ENCODE measurements around the gene MACROD1. TPM values are rescaled to one million over a fixed set of nuclear protein-coding genes. Genes with fewer than 3 reads are reported as not detected.

Gene MACROD1
- total and polyA plus RNA-seq, 7 donors = 147 to 281 (median 180) TPM

DNA sequence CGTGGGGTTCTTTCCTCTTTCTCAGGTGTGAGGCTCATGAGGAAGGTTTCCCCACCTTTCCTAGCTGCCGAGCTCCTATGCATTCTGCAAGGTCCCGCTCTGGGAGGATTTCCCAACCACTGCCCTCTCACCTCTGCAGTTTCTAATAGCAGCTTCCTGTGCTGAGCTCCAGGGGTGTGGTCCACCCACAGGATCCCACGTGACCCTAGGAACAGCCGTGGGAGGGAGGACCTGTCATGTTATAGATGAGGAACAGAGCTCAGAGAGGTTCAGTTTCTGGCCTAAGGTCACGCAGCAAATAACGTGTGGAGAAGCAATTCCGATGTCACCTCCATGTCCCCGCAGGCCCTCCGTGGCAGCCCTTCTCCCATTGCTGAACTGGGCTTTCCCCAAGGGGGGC, 91.7 kb downstream of the MACROD1 start:
- Histone ChIP-seq H3K9me3 (no peaks in the 10 kb centered on the region), H3K27me3 (ENCODE audit: insufficient read depth in 3 of 3, low read length in 2 of 3) (no peaks in the 10 kb centered on the region), H3K27ac (no peak overlapping the region), H3K4me3 (no peak overlapping the region), H3K4me1 (peaks cover 56% of the 10 kb centered on the region), H3K36me3 (ENCODE audit: insufficient read depth in 1 of 2, low read depth in 1 of 2) (no peaks in the 10 kb centered on the region)
- TF ChIP-seq, protein P1, sequence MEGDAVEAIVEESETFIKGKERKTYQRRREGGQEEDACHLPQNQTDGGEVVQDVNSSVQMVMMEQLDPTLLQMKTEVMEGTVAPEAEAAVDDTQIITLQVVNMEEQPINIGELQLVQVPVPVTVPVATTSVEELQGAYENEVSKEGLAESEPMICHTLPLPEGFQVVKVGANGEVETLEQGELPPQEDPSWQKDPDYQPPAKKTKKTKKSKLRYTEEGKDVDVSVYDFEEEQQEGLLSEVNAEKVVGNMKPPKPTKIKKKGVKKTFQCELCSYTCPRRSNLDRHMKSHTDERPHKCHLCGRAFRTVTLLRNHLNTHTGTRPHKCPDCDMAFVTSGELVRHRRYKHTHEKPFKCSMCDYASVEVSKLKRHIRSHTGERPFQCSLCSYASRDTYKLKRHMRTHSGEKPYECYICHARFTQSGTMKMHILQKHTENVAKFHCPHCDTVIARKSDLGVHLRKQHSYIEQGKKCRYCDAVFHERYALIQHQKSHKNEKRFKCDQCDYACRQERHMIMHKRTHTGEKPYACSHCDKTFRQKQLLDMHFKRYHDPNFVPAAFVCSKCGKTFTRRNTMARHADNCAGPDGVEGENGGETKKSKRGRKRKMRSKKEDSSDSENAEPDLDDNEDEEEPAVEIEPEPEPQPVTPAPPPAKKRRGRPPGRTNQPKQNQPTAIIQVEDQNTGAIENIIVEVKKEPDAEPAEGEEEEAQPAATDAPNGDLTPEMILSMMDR (IDR thresholded peaks at IDR 0.05) = no peak
- DNase-seq = no peak
- intact Hi-C loops (cut with DNase I) = no loop called here
- ATAC-seq = no peak
- WGBS, 3 donors = 82 to 89% (median 88%) methylated on average over 10 of the region's 10 CpGs

DNA sequence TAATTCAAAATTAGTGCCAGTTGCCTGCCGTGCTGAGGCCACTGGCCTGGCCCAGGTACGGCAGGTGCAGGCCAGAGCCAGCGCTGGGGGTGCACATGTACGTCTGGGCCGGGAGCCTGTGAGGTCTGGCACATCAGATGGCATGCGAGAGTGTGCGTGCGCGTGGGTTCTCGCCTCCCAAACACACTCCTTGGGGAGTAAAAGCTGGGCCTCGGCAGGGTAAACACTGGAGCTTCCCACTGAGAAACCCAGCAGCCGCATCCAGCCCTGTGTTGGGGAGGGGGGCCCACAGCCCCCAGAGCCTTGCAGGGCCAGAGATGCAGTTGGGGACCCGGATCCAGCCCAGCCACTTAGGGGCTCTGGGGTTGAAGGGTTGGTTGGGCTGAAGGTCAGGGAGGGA, 92.4 kb downstream of the MACROD1 start:
- intact Hi-C loops (cut with DNase I) = no loop called here
- DNase-seq (no peak), ATAC-seq (peak in 1 of 4 donors; percentile 16)
- TF ChIP-seq, protein P1 (IDR thresholded peaks at IDR 0.05) = no peak
- Histone ChIP-seq H3K27ac (no peak overlapping the region), H3K36me3 (ENCODE audit: insufficient read depth in 1 of 2, low read depth in 1 of 2) (no peaks in the 10 kb centered on the region), H3K9me3 (no peaks in the 10 kb centered on the region), H3K27me3 (ENCODE audit: insufficient read depth in 3 of 3, low read length in 2 of 3) (no peaks in the 10 kb centered on the region), H3K4me1 (peaks cover 54% of the 10 kb centered on the region), H3K4me3 (no peak overlapping the region)
- 35 to 60% (median 46%) methylated on average over 12 to 13 of the region's 13 CpGs for WGBS, 3 donors

DNA sequence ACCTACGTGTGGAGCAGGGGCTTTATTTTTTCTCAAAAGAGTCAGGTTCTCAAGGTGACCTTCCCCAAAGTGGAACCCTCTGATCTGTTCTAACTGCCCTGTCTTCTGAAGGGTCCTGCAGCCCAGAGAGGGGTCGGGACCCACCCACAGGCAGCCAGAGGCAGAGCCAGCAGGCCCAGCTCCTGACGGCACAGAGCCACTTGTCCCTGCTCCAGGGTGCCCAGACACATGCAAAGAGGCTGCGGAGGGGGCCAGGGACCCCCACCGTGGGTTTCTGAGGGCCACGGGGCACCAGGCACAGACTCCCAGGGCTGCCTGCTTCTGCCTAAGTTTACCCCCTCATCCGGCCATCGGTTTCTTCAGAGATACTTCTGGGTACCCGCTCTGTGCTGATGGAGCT, 93.0 kb downstream of the MACROD1 start:
- DNase-seq = no peak
- peaks cover 49% of the 10 kb centered on the region for H3K4me1 ChIP-seq
- intact Hi-C loops (cut with DNase I) = no loop called here

DNA sequence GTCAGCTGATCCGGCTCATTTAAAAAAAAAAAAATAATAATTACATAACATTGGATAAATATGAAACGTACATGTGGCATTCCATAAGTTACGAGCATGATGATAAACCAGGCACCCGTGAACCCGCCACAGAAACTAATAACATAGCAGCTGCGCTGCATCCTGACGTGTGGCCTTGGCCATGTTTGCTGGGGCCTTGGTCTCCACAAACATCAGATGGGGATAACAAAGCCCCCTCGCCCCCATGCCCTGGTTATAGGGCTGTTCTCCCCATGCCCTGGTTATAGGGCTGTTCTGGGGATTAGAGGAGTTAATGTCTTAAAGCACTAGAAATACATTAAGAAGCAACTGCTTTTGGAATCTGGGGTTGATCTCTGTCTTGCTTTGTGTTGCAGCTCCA, 93.5 kb downstream of the MACROD1 start:
- no peaks in the 10 kb centered on the region for H3K27me3 ChIP-seq (ENCODE audit: insufficient read depth in 3 of 3, low read length in 2 of 3)
- no peaks in the 10 kb centered on the region for H3K9me3 ChIP-seq
- TF ChIP-seq, protein P1 (IDR thresholded peaks at IDR 0.05) = no peak
- DNase-seq (no peak), ATAC-seq (no peak)
- no peak overlapping the region for H3K4me3 ChIP-seq
- WGBS, 3 donors = 52 to 69% (median 55%) methylated on average over 8 of the region's 8 CpGs
- H3K4me1 ChIP-seq = peaks cover 47% of the 10 kb centered on the region
- no peak overlapping the region for H3K27ac ChIP-seq
- intact Hi-C loops (cut with DNase I) = no loop called here
- no peaks in the 10 kb centered on the region for H3K36me3 ChIP-seq (ENCODE audit: insufficient read depth in 1 of 2, low read depth in 1 of 2)

More for the DNA sequence above, 93.0 kb downstream of the MACROD1 start:
- Histone ChIP-seq H3K4me3 (no peak overlapping the region), H3K27ac (no peak overlapping the region), H3K27me3 (ENCODE audit: insufficient read depth in 3 of 3, low read length in 2 of 3) (no peaks in the 10 kb centered on the region), H3K9me3 (no peaks in the 10 kb centered on the region), H3K36me3 (ENCODE audit: insufficient read depth in 1 of 2, low read depth in 1 of 2) (no peaks in the 10 kb centered on the region)
- 73 to 89% (median 79%) methylated on average over 9 of the region's 9 CpGs for WGBS, 3 donors
- TF ChIP-seq, protein P1 (IDR thresholded peaks at IDR 0.05) = no peak
- no peak for ATAC-seq

DNA sequence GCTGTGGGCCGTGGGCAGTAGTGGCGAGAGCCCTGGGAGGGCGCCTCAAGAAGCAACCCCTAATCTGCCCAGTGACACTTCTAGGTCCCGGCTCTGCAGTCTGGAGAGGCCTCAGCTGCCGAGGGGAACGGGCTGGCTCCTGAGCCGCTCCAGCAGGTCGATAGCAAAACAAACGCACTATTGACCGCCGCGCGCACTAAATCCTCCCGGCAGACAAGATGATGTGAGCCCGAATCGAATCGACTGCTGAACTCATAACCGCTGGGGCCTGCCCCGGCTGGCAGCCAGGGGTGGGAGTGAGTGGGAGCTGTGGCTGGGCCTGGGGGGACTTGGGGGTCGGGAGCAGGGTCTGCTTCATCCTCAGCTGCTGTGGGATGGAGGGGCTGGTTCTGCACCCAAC, 94.1 kb downstream of the MACROD1 start:
- Histone ChIP-seq H3K4me3 (no peak overlapping the region), H3K36me3 (ENCODE audit: insufficient read depth in 1 of 2, low read depth in 1 of 2) (no peaks in the 10 kb centered on the region), H3K27me3 (ENCODE audit: insufficient read depth in 3 of 3, low read length in 2 of 3) (no peaks in the 10 kb centered on the region), H3K4me1 (peaks cover 42% of the 10 kb centered on the region), H3K27ac (no peak overlapping the region), H3K9me3 (no peaks in the 10 kb centered on the region)
- intact Hi-C loops (cut with DNase I) = no loop called here
- DNase-seq (no peak), ATAC-seq (no peak)
- WGBS, 3 donors = 74 to 79% (median 75%) methylated on average over 19 to 20 of the region's 20 CpGs
- TF ChIP-seq, protein P1 (IDR thresholded peaks at IDR 0.05) = no peak

All from psoas muscle (tissue), 8 donors.